NCI-H526 (cell line): ENCODE results near the gene LGMN.
A peak's percentile ranks its signal among the peaks of the same experiment; 100 is the strongest.
"Not testable (repeated sequence)": the region's sequence is repeated elsewhere in the genome, so short reads cannot be mapped to it uniquely, and the experiment has no call there.

ENCODE experiments used
- DNase-seq, 2 experiments: peaks; one replicate each; lab custom pipeline; 2025; lab: John Stamatoyannopoulos, UW

LGMN gene

DNA sequence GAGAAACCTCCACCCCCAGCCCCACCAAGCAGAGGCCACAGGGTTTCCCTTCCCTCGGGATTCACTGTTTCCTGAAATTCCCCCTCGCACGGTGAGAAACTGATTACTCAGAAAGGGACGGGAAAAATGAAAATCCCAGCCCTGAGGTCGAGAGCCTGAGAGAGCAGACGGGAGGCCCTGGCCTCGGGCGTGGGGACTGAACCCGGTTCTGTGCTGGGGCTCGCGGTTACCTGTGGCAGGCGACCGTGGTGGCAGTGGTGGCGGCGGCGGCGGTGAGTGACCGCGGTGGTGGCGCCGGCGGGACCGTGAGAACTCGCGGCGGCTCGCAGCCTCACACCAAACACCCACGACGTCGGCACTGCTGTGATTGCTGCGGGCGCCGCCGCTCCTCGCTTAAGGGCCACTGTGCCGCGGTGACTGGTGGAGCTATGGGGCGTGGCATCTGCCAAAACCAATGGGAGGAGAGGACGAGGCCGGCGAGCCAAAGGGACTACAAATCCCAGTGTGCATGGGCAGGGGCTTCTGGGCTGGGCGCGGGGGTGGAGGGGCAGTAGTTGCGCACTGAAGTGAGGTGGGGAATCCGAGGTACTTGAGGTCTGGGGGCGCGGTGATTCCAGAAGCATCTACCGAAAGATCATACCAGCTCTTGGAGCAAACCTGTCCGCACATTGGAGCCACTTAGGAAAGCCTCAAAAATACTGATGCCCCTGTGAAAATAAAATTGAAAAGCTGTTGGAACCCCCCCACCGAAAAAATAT is at the start of gene LGMN:
TSS of gene LGMN (minus strand) at position 369 of the 758 bp plus-strand sequence. CDS start 15,841 bp downstream, outside the sequence.
- peak; percentile 85 to 97 for DNase-seq

DNA sequence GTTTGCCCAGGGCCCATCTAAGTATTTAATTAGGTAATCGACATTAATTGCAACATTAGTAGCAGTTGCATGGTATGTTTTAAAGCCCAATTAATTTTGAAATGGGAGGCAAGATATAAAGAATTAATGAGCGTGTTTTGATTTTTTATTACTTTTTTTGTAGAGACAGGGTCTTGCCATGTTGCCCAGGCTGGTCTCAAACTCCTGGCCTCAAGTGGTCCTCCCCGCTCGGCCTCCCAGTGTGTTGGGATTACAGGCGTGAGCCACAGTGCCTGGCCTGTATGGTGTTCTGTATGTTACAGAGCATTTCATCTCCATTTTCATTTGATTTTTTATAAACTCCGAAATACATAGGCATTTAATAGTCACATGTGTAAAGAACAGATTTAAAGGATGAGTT is 46.5 kb upstream of the LGMN start:
- DNase-seq: no peak

- DNase-seq: peak in 1 of 2 experiments; percentile 20
These were observed 46.1 kb upstream of the LGMN start for GRCh38 chr14:92794547-92794941.

- DNase-seq: peak; percentile 96 to 98
These were observed 45.5 kb upstream of the LGMN start, which contains the start of gene GOLGA5 for GRCh38 chr14:92793709-92794546. Gene GOLGA5, plus strand, starts transcription at chr14:92794305. Its CDS starts 3,133 bp downstream, at chr14:92797438.

DNA sequence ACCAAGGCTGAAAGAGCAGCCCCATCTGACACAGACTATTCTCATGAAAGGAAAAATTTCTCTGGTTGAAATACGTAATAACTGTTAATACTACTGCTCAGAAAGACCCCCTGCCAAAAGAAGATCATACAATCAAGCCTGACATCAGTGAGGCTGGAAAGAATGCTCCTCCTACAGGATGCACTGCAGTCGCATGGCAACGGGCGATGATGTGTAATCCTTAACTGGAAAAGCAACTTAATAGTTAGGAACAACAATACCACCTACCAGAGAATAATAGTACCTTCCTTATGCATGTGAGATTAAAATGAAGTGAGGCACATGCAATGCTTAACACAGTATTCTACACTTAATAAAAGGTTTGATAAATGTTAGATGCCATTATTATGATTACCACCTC is 44.5 kb upstream of the LGMN start:
- DNase-seq: no peak

- no peak for DNase-seq
These were observed 41.1 kb upstream of the LGMN start for GRCh38 chr14:92789457-92790089.

DNA sequence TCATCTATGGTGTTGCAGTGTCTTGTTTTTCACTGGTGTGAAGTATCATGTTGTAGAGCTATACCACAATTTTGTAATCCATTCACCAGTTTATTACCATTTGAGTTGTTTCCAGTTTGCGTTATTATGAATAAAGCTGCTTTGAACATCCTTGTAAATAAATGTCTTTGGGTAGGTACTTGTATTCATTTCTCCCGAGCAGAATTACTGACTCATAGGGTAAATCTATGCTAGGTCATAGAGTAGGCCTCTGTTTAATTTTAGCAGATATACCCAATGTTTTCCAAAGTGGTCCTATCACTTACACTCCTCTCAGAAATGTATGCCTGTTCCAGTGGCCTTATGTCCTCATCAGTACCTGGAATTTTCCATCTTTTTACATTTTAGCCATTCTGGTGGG is 39.1 kb upstream of the LGMN start:
- no peak for DNase-seq

GRCh38 chr14:92786427-92786756 is 38.0 kb upstream of the LGMN start:
- no peak for DNase-seq

- no peak for DNase-seq
These were observed 37.4 kb upstream of the LGMN start for GRCh38 chr14:92785667-92786426.

GRCh38 chr14:92783813-92784431 is 35.5 kb upstream of the LGMN start:
- DNase-seq: peak; percentile 24 to 78

DNA sequence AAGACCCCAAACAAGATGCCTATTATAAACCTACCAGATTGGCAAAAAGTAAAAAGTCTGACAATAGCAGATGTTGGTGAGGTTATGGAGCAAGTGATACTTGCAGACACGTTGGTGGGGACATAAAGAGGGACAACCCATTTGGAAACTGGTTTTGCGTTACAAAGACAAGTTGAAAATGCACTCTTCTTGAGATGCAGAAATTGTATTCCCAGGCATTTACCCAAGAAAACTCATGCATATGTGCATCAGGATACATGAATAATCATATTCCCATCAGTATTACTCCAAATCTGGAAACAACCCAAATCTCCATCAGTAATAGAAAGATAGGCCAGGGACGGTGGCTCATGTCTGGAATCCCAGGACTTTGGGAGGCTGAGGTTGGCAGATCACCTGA is 32.9 kb upstream of the LGMN start:
- DNase-seq: no peak

- DNase-seq: no peak
These were observed 32.2 kb upstream of the LGMN start for GRCh38 chr14:92780444-92781232.

DNA sequence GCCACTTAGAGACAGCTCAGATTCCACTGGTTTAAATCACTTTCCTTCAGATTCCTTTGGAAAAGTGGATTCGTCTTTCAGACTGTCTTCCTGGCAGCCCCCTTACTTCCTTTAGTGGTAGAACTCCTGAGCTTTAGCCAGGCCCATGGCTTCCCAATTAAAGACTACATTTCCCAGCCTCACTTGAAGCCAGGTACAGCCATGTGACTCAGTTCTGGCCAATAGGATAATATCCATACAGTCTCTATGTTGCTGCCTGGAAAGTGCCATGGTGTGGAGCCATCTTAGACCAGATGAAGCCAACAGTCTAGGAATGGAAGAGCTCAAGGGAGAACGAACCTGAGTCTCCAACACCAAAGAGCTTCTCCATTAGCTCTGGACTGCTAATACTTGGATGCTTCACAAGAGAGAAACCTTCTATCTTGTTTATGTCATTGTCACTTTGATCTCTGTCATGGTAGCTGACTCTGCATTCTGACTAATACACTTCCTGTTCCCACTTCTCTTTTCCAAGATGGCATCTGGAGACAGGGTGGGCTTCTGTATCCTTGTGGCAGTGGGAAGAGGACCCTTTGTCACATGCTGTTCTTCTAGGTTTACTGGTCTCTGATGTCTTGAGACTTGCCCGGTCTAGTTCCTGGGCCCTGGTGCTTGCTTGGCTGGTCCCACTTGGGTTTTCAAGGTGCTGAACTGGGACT is 30.6 kb upstream of the LGMN start:
- DNase-seq: peak in 1 of 2 experiments; percentile 21

DNA sequence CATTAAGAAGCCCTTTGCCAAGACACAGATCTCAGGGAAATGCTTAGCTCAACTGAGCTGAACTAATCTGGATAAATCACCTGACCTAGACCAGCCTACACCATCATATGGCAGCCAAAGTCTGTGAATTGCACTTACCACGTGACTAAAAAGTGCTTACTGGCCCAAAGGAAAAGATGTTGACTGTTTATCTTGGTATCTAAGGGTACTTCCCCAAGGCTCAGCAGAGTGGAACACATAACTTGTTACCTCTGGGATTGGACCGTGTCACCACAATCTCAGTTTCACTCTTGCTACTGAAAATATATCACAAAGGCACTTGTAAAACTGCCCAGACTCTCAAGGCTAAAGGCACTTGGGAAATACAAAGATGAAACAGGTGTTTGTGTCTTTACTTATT is 26.9 kb upstream of the LGMN start:
- not testable (repeated sequence) for DNase-seq

DNA sequence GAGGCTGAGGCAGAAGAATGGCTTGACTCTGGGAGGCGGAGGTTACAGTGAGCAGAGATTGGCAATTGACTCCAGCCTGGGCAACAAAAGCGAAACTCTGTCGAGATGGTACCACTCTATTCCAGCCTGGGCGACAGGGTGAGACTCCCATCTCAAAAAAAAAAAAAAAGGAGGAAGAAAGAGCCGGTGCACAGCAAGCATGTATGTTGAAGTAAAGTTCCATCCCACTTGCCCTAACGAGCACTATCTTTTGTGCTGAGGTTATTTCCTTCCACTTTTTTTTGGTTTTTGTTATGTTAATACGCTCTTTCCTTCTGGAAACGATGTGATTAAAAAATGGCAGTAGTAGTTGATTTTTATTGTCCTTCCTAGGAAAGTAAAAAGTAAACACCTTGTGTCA is 26.1 kb upstream of the LGMN start:
- DNase-seq: no peak

DNA sequence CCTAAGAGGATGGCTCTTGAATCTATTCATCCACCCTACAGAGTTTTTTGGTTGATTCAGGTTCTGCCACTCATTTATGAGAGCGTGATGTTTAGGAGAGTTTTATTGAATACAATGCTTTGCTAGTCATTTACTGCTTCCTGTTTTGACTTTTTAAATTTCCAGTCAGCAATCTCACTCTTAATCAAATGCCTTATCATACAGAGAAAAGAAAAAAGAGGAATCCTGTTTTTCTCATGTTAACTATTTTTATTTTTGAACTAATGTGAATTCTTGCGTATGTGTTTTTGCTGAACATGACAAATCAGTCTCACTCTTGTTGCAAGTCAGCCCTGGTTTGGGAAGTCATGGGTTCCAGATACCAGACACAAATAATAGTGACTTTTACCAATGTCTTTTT is 22.1 kb upstream of the LGMN start:
- no peak for DNase-seq

DNA sequence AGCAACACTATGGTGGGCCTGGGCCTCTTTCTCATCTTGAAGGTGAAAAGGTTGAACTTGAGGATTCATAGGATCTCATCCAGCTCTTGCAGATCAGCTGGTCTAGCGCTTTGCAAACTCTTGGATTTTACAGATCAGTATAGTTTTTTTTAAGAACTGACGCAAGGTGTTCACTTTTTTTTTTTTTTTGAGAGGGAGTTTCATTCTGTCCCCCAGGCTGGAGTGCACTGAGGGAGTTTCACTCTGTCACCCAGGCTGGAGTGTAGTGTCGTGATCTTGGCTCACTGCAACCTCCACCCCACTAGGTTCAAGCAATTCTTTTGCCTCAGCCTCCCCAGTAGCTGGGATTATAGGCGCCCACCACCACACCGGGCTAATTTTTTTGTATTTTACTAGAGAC is 20.4 kb upstream of the LGMN start:
- DNase-seq: no peak

DNA sequence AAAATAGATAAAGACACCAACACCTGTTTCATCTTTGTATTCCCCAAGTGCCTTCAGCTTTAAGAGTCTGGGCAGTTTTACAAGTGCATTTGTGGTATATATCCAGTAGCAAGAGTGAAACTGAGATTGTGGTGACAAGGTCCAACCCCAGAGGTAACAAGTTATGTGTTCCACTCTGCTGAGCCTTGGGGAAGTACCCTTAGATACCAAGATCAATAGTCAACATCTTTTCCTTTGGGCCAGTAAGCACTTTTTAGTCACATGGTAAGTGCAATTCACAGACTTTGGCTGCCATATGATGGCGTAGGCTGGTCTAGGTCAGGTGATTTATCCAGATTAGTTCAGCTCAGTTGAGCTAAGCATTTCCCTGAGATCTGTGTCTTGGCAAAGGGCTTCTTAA is 19.8 kb upstream of the LGMN start:
- DNase-seq: not testable (repeated sequence)

DNA sequence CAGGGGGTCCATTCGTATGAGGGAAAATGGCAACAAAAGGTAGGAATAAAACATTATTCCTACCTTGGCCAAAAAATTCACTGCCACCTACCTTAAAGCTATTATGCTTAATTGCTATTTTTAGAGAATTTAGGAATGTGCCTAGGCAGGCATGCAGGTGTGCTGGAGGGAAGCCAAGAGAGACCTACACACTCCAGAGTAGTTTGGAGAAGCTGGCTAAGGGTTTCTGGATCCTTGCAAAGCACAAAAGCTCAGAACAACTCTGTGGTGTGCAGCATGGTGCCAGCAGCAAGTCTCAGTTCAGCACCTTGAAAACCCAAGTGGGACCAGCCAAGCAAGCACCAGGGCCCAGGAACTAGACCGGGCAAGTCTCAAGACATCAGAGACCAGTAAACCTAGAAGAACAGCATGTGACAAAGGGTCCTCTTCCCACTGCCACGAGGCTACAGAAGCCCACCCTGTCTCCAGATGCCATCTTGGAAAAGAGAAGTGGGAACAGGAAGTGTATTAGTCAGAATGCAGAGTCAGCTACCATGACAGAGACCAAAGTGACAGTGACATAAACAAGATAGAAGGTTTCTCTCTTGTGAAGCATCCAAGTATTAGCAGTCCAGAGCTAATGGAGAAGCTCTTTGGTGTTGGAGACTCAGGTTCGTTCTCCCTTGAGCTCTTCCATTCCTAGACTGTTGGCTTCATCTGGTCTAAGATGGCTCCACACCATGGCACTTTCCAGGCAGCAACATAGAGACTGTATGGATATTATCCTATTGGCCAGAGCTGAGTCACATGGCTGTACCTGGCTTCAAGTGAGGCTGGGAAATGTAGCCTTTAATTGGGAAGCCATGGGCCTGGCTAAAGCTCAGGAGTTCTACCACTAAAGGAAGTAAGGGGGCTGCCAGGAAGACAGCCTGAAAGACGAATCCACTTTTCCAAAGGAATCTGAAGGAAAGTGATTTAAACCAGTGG is 15.5 kb upstream of the LGMN start:
- not testable (repeated sequence) for DNase-seq
